GM19452 (cell line): Measurements from ENCODE around the gene YIPF2.
"Not testable (repeated sequence)": the region's sequence is repeated elsewhere in the genome, so short reads cannot be mapped to it uniquely, and the experiment has no call there.

Source experiments
- ATAC-seq: cut with Tn5 transposase; IDR thresholded peaks from one replicate; pipeline ENCODE4 v1.9.1; 2021; ENCODE audit not compliant: unreplicated experiment

The YIPF2 gene

DNA sequence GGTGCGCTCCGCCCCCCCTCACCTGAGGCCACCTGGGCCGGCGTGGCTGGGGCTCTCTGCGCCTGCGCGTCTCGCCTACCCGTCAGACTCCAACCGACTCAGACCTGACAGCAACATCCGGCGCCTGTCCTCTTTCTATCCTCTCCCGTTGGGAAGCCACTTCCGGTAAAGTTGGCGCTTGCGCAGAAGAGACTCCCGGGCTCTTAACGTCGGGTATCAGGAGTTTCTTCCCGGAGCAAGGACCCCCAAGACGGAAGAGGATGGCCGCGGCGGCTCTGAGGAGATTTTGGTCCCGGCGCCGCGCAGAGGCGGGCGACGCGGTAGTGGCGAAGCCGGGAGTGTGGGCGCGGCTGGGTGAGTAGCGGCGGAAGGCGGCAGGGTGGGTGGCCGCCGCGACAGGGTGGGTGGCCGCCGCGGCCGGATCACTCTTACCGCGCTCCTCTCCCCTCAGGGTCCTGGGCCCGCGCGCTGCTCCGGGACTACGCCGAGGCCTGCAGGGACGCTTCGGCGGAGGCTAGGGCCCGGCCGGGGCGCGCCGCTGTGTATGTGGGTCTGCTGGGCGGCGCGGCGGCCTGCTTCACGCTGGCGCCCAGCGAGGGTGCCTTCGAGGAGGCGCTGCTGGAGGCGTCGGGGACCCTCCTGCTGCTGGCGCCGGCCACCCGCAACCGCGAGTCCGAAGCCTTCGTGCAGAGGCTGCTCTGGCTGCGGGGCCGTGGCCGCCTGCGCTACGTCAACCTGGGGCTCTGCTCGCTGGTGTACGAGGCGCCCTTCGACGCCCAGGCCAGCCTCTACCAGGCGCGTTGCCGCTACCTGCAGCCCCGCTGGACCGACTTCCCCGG is at the start of gene YIPF2, which contains the start of gene TIMM29:
Gene YIPF2 (minus strand): TSS at position 77 of the 839 bp plus-strand sequence. CDS start 229 bp downstream, outside the sequence.
Gene TIMM29 (plus strand): TSS at position 249 of the 839 bp plus-strand sequence. CDS start 12 bp downstream, at position 261.
- peak; percentile 79 for ATAC-seq

DNA sequence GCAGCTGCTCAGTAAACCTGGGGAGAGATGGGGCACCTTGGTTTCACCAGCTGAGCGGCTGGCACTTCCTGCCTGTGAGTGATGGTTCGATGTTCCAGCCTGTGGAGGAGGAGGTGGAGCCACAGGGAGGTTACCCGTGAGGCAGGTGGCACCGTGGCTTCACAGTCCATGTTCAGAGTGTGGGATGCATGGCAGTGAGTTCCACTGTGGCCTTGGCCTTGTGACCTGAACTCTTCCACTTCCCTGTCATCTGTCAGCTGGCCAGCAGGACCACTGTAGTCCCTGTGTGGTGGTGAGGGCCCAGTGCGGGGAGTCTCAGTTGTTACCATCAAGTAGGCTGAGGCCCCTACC is 49.3 kb upstream of the YIPF2 start:
- ATAC-seq: no peak

- no peak for ATAC-seq
Observed at GRCh38 chr19:10976131-10976892, 47.9 kb upstream of the YIPF2 start.

DNA sequence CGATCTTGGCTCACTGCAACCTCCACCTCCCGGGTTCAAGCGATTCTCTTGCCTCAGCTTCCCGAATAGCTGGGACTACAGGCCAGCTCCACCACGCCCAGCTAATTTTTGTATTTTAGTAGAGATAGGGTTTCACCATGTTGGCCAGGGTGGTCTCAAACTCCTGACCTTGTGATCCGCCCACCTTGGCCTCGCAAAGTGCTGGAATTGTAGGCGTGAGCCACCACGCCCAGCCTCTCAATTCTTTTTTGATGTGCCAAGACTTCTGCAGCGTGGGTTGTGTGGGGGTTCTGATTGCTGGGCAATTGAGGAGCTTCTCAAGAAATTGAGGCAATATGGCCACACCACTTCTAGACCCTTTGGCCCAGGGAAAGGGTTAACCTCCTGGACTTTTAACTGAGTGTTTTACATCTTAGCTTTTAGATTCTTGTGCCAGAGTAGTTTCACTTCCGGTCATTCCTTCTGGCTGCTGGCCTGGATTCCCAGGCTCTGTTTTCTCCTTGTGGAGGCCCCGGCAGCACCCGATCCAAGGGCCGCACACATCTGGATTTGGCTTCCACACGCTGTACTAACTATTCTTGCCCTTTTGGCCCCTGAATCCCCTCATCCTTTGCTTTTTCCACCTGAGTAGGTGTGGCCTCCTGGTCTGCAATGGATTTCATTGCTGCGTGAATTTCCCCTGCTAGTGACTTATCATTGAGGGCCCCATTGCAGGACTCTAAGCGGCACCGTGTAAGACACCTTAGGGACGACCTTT is 47.1 kb upstream of the YIPF2 start:
- ATAC-seq: no peak

DNA sequence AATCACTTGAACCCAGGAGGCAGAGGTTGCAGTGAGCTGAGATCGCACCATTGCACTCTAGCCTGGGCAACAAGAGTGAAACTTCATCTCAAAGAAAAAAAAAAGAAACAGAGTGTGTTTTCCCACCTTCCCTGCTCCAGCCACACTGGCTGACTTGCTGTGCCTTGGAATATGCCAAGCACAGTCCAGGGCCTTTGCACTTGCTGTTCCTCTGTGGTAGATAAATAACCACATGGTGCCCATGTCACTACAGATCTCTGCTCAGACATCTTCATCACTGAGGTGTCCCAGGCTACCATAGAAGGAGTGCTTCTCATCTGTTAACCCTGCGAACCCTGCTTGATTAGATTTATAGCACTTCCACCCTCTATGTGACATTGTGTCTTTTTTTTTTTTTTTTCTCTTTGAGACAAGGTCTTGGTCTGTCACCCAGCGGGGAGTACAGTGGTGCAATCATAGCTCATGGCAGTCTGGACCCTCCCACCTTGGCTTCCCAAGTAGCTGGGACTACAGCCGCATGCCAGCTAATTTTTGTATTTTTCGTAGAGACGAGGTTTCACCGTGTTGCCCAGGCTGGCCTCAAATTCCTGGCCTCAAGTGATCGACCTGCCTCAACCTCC is 42.8 kb upstream of the YIPF2 start:
- ATAC-seq: no peak

DNA sequence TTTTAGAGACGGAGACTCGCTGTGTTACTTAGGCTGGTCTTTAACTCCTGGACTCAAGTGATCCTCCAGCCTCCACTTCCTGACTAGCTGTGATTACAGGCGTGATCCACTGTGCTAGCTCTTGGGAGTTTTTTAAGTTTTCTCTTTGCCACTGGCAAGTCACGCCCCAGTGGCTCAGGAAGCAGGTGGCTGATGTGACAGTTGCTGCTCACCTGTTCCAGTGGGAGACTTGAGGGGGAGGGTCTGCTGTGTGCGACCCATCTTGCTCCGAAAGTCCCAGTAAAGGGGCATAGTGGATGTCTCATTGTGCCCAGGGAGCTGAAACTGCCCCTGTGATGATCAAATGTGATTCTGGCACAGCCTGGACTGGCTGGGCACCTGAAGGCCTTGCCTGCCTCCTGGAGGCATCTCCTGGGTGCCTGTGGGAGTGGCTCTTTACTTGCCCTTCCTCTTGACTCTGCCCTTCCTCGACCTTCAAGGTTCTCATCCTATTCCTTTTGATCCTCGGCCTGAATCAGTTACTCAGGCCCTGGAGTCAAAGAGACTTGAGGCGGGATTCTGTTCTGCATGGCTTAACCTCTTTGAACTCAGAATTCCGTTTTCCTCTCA is 40.2 kb upstream of the YIPF2 start:
- ATAC-seq: no peak

DNA sequence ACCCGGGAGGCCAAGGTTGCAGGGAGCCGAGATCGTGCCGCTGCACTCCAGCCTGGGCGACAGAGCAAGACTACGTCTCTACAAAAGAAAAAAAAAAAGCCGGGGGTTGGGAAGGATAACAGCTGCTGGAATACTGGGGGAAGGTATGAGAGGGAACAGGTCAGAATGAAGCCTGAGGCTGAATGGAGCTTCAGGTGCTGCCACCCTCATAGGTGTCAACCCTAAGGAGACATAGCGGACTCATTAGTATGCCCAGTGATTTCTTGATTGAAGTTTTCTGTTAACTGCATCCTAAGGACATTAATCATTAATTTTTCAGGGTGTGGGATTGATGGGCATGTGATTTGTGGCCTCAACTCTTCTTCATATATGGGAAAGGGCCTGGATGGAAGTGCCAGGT is 38.4 kb upstream of the YIPF2 start:
- ATAC-seq: no peak

- ATAC-seq: no peak
Observed at GRCh38 chr19:10965398-10965797, 37.0 kb upstream of the YIPF2 start.

- no peak for ATAC-seq
Observed at GRCh38 chr19:10964903-10965302, 36.5 kb upstream of the YIPF2 start.

- ATAC-seq: no peak
Observed at GRCh38 chr19:10963865-10964264, 35.4 kb upstream of the YIPF2 start.

DNA sequence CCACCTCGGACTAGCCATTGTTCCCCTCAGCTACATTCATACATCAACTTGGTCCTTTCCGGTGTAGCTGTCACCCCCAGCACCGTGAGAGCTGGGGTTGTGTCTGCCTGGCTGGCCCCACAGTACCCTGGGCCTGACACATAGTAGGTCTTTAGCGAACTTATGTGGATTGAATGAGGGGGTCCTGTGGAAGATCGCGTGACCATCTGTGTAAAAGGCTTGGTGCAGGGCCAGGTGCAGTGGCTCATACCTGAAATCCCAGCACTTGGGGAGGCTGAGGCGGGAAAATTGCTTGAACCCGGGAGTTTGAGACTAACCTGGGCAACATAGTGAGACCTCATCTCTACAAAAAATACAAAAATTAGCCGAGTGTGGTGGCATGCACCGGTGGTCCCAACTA is 34.4 kb upstream of the YIPF2 start:
- ATAC-seq: no peak

DNA sequence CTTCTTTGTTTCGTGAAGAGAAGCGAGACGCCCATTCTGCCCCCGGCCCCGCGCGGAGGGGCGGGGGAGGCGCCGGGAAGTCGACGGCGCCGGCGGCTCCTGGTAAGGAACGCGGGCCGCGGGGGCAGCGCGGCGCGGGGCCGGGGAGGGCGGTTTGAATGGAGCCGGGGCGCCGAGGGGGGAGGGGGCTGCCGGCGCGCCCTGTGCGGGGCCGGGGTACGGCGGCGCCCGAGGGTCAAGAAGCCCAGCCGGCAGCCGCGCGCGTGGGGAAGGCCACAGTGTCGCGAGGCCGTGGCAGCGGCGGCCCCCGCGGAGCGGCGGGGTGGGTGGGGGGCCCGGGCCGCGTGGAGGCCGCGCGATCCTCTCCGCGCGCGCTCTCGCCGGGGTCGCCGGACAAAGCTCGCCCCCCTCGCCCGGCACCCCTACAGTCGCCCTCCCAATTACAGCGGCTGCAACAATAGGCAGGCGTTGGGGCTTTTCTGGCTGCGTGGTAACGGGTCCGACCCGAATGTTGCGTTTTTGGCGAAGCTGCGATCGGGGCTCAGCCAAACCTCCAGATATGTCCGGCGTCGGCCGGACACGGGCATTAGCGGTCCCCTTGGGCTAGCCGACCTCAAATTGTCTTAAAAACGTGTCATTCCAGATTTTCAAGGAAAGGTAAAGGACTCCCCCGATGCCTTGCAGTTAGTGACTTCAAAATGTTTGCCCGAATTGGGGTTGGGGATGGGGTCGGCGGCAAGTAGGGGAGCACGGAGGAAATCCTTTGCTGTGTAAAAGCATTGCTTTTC is 32.8 kb upstream of the YIPF2 start:
- ATAC-seq: peak; percentile 41

DNA sequence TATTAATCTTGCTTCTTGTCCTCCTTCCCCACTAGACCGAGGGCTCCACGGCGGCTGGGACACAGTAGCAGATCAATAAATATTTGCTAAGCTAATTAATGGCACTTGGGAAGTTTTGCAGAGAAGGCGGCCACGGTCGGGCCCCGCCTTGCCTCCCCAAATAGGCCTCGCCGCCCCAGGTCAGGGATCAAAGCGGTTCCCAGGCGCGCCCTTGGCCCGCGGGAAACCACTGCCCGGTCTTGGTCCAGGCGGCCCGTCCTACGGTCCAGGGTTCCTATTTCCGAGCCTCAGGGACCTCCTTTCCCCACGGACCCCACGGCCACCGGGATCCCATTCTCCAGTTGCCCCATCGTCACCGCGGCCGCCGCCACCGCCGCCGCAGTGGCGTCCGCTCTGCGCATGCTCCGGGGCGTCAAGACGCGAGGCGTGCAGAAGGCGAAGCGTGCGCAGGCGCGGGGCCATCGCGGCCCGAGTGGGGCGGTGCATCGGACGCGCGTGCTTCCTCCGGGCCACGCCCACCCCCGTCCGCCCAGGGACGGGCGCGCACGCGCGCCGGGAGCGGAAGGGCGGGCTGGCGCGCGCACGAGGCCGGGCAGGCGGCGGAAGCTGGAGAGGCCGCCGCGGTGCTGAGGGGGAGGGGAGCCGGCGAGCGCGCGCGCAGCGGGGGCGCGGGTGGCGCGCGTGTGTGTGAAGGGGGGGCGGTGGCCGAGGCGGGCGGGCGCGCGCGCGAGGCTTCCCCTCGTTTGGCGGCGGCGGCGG is 32.1 kb upstream of the YIPF2 start, which contains the start of gene SMARCA4:
Gene SMARCA4 (plus strand): TSS at position 717 of the 759 bp plus-strand sequence. CDS start 23,122 bp downstream, outside the sequence.
- ATAC-seq: peak; percentile 73

DNA sequence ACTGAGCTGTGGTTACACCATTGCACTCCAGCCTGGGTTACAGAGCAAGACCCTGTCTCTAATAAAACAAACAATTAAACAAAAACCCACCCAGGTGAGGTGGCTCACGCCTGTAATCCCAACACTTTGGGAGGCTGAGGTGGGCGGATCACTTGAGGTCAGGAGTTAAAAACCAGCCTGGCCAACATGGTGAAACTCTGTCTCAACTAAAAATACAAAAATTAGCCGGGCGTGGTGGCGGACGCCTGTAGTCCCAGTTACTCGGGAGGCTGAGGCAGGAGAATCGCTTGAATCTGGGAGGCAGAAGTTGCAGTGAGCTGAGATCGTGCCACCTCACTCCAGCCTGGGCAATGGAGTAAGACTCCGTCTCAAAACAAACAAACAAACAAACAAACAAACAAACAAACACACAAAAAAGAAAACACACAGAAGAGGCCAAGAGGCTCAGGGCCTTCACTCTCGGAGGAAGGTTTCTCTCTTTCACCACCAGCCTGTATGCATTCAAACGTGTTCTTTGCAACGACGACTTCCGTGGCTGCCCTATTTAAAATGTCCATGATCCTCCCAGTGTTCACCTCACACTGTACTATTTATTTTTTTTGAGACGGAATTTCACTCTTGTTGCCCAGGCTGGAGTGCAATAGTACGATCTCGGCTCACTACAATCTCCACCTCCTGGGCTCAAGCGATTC is 31.0 kb upstream of the YIPF2 start:
- ATAC-seq: not testable (repeated sequence)

GRCh38 chr19:10952809-10953208 is 24.4 kb upstream of the YIPF2 start:
- no peak for ATAC-seq

DNA sequence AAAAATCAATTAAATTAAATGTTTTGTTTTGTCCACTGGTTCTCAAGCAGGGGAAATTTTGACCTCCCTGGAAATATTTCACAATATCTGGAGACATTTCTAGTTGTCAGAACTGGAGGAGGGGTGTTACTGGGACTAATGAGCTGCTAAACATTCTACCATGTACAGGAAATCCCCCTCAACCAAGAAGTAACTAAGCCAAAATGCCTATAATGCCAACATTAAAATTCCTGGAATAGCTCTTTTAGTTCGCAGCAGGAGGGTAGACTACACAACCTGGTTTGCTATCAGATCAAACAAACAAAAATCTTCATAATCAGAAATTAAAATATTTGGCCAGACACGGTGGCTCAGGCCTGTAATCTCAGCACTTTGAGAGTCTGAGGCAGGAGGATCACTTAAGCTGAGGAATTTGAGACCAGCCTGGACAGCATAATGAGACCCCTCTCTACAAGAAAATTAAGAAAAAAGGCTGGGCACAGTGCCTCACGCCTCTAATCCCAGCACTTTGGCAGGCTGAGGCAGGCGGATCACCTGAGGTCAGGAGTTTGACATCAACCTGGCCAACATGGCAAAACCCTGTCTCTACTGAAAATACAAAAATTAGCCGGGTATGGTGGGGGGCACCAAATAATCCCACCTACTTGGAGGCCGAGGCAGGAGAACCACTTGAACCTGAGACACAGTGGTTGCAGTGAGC is 18.7 kb upstream of the YIPF2 start:
- ATAC-seq: no peak

DNA sequence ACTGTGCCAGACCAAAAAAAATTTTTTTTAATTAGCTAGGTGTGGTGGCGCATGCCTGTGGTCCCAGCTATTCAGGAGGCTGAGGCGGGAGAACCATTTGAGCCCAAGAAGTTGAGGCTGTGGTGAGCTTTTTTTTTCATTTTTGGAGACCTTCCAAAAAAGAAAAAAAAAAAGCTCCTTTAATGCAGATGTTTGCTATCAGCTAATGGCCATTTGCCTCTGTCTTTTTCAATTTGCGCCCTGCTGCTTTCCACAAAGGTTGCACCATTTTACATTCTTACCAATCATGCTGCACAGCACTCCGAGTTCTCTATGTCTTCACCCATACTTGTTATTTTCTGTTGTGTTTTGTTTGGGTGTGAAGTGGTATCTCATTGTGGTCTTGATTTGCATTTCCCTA is 16.8 kb upstream of the YIPF2 start:
- no peak for ATAC-seq

GRCh38 chr19:10943412-10943811 is 15.0 kb upstream of the YIPF2 start:
- not testable (repeated sequence) for ATAC-seq
